ENCODE data around the gene MED26. TPM values are rescaled to one million over a fixed set of nuclear protein-coding genes. Genes with fewer than 3 reads are reported as not detected.

The MED26 gene
- total RNA-seq, 1 donor from 2014 or later = 3.7 TPM

DNA sequence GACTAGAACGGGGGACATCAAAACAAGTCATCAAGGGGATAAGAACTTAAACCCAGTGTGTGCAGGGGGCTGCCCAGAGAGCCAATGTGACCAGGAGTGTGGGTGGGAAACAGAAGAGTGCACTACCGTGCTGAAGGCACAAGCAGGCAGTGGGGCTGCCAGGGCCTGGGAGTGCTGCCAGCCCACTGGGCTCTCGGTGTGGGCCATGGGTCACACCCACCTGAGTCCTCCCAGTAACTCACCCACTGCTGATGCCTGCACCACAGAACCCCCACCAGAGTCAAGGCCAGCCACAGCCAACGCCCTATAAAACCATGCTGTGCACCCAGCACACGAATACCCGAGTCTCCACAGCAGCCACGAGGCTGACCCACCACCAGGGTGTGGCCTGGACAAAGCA is 8.5 kb downstream of the MED26 start:
- FAIRE-seq = no peak
- DNase-seq (ENCODE audit: low spot score in 2 of 2) = no peak

DNA sequence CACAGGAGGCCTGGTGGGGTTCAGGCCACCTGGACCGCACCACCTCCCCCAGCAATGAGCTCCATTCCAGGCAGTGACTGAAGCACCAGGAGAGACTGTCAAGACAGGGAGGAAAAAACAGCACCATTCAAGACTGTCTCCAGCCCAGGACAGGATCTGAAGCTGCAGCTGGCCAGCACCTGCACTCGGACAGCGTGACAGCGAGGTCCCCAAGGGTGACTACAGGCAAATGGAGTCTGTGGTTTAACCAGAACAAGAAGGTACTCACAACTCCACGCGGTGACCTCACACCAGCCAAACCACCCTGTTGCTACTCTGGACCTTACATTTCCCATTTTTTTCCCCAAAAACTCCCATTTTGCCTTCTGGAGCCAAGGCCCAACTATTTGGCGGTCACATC is 9.8 kb downstream of the MED26 start:
- DNase-seq (ENCODE audit: low spot score in 2 of 2) (no peak), FAIRE-seq (no peak)

DNA sequence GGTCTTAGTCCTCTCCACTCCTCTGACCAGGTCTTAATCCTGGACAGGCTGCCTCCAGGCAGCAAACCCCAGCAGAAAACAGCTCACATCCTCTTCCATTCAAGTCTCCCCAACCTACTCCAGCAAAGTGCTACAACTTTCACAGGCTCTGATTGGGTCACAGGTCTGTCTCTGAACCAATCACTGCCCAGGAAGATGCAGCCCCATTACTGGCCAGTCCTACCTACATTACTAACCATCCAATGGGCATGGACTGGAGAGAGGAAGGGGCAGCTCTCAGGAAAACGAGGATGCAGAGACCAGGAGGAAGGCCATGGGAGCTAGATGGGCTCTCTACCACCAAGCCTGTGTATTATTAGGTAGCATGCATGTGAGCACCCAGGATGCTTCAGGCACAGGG is 12.2 kb downstream of the MED26 start:
- no peak for FAIRE-seq
- DNase-seq (ENCODE audit: low spot score in 2 of 2) = no peak

DNA sequence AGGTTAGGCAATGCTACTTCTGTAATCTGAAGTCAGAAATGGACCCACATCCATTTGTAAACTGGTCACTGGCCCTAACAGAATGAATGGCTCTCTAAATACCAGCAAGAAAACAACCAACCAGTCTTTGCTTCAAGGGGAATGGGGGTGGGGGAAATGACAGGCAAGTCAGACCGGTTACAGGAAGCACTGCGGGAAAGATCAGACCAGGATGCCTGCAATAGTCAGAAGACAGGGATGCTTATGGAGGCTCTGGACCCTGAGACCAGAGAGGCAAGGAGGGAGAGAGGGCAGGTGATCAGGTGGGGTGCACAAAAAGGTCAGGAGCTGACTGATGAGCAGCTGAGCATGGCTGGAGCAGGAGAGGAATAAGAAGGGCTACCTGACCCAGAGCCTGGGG is 13.1 kb downstream of the MED26 start:
- no peak for DNase-seq (ENCODE audit: low spot score in 2 of 2)
- FAIRE-seq = no peak

DNA sequence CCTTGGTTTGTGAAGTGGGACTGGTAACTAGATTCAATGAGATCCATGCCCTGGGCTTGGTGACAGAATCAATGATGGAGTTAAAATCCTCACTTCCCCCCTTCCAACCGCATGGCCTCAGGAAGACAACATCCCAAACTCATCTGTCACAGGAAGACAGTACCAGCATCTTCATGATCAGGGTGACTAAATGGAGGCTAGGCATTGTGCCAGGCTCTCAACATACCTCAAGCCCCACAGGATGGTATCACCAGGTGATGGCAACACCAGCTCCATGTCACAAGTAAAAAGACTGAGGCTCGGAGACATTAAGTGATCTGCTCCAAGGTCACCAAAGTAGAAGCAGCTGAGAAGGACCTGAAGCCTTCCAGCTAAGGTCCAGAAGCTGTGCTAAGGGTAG is 14.2 kb downstream of the MED26 start:
- DNase-seq (ENCODE audit: low spot score in 2 of 2) = no peak
- no peak for FAIRE-seq

DNA sequence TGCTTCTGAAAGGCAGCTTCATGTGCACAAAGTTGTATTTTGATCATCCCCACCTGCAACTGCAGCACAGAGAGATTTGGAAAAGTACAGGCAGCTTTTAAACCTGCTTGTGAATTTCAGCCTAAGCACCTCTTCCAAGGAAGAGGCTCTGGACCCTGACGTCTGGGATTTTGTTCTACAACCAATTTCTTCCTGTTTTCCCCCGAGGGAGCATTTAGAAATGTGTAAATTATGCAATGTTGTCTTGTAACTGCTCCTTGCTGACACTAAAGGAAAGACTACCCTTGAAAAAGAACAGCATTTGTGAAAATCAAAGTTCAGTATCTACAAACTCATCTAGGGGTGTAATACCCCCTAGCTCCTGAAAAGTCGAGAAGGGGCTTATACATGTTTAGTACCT is 15.4 kb downstream of the MED26 start:
- FAIRE-seq (no peak), DNase-seq (ENCODE audit: low spot score in 2 of 2) (no peak)

DNA sequence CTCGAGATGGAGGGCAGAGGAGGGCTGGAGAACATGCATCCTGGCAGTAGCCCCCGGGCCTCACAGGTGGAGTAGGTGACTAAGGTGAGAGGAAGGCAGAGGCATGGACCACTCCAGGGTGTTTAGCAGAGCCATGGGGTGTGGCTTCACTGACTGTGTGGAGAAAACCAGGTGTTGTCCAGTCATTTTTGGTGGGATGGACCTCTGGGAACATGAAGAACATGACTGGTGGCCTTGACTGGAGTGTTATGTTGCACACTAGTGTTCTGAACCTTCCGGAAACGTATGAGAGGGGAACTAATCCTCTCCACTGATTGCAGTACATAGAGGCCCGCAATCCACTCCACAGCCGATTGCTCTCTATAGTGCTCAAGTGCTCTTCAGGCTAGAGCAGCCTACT is 16.9 kb downstream of the MED26 start:
- no peak for FAIRE-seq
- DNase-seq (ENCODE audit: low spot score in 2 of 2) = no peak

DNA sequence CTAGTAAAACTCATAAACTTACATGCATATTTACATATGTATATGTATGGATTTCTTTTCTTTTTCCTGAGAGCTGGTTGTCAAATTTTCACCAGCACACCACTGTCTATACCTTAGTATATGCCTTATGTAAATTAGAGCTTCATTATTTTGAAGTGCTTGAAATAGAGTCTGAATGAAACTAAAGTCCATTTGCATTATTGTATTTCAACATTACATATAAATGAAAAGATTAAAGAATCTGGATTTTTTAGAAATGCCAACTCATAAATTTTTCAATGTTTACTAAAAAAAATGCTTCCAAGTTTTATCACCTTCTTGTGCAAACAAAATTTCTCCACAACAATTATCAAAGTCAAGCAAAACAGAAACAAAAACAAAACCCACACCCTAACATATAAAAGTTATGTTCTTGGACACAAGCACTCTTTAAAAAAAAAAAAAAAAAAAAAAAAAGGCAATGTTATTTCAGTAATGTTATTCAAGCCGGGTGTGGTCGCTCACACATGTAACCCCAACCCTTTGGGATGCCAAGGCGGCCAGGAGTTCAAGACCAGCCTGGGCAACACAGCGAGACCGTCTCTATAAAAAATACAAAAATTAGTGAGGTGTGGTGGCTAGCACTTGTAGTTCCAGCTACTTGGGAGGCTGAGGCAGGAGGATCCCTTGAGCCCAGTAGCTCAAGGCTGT is 18.3 kb downstream of the MED26 start:
- DNase-seq (ENCODE audit: low spot score in 2 of 2) = no peak
- FAIRE-seq = no peak

DNA sequence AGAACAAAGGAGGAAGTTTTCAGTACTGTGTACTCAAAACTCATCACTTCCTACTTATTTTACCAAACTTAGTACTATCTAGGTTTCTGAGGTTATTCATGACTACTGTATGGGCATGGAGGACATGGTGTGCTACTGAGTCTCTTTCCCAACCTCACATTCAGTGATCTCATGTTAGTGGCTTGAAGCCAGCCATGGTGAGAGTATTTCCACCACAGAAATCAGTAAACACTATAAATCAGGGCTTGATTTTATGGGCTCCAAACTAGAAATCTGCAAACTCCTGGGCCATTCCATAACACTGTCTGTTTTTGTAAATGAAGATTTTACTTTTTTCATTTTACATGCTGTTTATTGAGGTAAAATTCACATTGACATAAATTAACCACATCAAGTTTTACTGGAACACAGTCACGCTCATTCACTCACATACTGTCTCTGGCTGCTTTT is 19.7 kb downstream of the MED26 start:
- no peak for FAIRE-seq
- DNase-seq (ENCODE audit: low spot score in 2 of 2) = no peak

DNA sequence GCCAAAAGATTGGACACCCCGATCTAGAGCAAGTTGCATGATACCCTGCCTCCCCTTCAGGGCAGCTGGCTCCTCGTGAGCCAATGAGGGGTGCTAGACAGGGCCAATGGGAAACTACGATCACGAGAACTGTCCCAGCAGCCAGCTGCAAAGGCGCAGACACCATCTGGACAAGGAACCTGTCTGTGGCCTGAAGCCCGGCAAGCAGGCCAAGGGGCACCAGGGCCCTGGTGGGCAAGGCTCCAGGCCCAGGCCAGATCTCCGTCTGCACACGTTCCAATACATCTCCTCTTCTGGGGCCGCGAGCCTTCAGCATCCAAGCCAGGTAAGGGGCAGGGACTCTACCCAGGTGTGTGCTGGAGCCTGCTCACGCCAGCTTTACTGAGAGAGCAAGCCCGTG is 20.2 kb downstream of the MED26 start:
- DNase-seq (ENCODE audit: low spot score in 2 of 2) = no peak
- FAIRE-seq = no peak

DNA sequence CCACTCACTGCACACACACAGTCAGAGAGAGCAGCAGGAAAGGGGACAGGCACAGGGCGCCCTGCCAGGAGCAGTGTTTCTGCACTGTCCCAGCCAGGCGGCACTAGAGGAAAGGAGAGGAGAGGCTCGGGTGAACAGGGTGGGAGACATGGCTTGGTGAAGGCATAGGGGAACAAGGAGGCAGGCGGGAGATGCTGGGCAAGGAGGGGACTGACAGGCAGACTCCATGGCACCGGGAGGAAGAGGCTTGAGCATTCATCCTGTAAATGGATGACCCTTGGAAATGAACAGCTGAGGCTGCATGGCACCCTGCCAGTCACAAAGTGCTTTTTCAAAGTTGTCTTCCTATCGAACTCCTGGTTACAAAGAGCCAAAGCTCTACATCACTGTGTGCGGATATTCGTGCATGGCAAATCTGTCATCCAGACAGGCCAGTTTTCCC is 22.4 kb downstream of the MED26 start:
- DNase-seq (ENCODE audit: low spot score in 2 of 2) (no peak), FAIRE-seq (no peak)

DNA sequence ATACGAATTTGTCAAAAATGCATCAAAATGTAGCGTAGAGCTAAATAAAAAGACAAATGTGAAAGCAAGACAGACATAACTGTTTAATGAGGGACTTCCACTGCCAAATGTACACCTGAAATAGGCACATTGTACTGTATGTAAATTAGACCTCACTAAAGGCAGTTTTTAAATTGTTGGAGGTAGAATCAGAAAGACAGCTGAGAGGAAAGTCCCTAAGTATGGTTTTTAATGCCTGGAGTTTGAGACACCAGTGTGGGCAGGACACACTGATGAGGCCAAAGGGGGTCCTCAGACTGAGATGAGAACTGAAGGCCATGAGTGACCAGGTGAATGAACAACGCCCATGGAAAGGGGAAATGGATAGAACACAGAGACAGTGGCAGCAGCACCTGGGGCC is 22.9 kb downstream of the MED26 start:
- DNase-seq (ENCODE audit: low spot score in 2 of 2) = no peak
- FAIRE-seq = no peak

DNA sequence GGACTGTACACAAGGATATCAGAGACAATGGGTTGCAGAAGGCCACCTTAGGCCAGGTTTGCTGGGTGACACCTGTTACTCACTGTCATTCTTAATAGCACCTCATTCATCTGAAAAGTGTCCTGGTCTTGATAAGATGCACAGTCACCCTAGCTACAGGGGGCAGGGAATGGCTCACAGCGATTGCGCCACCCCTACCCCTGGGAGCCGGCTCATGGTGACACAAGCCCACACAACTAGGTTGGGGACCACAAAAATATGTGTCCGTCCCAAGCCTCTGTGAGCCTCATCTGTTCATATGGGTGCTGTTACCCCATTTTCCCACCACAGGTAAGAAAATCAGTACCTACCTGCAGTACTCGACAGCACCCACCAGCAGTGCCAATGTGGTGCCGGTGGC is 23.4 kb downstream of the MED26 start:
- DNase-seq (ENCODE audit: low spot score in 2 of 2) = no peak
- no peak for FAIRE-seq

DNA sequence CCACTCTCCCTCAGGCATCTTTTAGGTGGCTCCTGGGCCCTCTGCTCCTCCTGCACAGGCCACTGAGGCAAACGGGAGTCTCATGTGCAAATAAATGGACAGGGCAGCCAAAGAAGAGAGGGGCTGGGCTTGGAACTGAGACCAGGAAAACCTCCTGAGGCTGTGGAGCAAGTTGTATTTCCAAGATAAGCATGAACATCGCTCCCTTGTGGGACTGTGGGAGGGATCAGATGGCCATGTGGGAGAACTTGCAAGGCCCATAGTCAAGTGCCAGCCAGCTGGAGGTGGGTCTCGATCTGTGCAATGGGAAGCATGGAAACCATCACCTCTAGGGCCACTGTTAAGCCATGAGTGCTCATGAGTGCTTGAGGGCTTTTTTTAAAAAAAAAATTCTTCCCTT is 24.9 kb downstream of the MED26 start:
- DNase-seq (ENCODE audit: low spot score in 2 of 2) (no peak), FAIRE-seq (no peak)

DNA sequence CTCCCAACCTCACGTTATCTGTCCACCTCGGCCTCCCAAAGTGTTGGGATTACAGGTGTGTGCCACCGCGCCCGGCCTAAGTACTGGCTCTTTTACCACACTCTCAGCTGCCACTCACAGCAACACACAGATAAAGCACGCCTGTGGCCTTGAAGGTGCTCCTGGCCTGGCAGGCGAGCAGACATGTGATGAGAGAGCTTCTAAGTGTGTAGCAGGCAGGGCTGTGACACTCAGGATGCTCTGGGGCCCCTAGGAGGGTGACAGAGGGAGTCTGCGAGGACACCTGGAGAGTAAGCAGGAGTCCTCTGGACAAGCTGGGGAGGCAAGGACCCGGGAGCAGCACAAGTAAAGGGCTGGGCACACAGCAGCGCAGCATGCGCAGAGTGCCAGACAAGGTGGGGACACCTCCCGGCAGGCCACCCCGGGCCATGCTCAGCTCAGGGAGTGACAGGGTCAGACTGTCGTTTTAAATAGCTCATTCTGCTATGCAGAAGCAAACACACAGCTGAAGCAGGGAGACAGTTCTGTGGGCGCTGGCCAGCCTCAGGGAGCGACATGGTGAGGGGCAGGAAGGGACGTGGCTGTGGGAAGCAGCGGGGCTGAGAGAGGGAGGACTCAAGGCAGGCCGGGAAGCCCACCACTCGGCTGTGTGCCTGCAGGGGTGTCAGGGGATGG is 26.5 kb downstream of the MED26 start:
- DNase-seq (ENCODE audit: low spot score in 2 of 2) (no peak), FAIRE-seq (no peak)

DNA sequence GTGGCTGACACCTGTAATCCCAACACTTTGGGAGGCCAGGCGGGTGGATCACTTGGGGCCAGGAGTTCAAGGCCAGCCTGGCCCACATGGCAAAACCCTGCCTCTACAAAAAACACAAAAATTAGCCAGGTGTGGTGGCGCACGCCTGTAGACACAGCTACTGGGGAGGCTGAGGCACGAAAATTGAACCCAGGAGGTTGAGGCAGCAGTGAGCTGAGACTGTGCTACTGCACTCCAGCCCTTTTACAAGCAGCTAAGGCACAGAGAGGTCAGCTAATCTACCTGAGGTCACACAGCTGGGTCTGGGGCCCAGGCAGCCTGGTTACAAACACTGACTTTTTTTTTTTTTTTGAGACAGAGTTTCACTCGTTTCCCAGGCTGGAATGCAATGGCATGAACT is 27.2 kb downstream of the MED26 start:
- DNase-seq (ENCODE audit: low spot score in 2 of 2) (no peak), FAIRE-seq (no peak)

DNA sequence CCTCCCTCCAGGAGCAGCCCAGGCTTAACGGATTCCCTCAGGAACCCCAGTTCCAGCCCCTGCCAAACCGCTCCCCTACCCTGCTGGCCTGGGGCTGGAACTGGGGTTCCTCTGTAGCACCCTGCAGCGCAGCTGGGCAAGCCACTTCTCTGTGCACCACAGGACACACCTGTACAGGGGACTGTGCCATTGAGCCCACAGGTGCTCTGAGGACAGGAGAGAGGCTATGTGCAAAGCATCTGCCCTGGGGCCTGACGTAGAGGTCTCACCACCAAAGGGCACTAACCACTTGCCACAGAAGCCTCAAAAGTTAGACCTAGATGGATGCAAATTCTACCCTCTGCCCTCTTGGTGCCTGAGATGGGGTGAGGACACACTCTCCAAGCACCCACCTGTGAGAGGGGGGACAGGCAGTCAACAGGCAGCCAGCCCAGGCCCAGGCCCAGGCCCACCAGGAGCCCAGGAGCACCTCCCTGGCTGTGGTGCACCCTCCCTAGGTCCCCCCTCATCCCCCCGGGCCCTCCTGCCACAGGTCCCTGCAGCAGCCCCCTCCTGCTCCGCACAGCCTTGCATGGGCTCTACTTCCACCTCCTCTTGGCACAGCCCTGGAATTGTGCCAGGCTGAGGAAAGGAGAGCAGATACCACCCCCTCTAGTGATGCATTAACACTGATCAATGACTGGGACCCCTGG is 28.2 kb downstream of the MED26 start:
- DNase-seq (ENCODE audit: low spot score in 2 of 2) (no peak), FAIRE-seq (no peak)

DNA sequence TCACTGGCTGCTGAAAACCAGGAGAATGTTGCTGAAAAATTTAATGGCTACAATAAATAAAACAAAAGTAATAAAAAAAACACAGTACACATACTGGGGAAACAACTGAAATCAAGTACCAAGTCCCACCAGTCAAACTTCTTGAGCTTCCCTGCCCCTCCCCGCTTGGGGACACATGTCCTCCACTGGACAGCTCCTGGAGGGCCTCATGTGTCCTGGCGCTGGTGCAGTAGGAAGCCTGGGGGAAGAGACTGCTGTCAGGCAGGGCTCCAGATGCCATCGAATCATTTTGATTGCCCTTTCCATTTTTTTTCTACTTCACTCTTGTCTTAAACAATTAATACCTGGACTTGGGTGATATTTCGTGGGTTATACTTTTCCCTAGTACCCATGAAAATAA is 29.2 kb downstream of the MED26 start:
- DNase-seq (ENCODE audit: low spot score in 2 of 2) = no peak
- FAIRE-seq = no peak

DNA sequence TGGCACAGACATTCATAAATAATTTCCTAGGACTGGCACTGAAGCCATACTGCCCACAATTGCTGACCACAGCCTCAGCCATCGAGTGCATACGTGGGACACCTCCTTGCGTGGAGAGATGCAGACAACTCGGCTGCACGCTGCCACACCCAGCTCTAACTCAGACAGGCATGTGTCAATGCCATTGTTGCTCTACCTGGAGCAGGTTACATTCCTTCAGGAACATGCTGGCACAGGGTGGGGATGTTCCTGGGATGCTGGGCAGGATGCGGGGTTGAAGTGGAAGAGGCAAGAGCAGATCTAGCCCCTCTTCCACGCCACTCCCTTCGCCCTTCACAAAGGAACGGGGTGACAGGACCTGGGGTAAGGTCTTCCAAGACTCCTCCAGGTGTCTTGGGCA is 31.6 kb downstream of the MED26 start:
- no peak for DNase-seq (ENCODE audit: low spot score in 2 of 2)

DNA sequence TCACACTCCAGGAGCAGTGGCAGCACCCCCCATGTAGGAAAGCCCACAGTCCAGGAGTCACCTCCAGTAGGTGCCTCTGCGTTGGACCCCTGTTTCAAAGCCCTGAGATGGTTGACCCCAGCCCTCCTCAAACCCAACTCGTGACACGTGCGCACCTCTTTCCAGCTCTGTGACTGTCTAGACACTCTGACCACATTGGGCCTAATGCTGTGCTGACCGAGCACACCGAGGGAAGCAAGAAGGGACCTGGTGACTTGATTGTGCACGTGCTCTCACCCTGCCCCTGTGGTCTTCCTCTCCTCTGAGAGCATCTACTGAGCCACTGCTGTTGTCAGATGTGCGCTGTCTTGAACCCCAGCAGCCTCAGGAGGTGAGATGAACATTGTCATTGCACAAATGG is 32.9 kb downstream of the MED26 start:
- no peak for FAIRE-seq
- no peak for DNase-seq (ENCODE audit: low spot score in 2 of 2)

More for the DNA sequence above, 31.6 kb downstream of the MED26 start:
- FAIRE-seq = no peak

DNA sequence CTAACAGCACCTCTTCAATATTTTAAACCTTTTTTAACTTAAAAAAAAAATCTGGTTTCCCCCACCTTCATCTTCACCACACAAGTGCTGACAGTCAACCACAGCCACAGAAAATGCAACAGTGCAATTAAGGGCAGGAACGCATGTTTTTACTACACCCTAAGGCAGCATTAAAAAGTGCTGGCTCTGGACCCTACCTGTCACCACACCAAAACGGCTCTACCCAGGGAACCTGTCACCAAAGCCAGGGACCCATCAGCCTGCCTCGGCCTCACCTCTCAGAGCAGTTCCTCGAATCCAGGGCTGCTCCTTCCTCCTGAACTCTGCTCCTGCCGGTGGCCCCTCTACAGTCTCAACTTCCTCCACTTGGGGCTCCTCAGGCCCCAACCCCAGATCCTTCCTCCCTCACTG is 33.3 kb downstream of the MED26 start:
- FAIRE-seq = no peak
- no peak for DNase-seq (ENCODE audit: low spot score in 2 of 2)

DNA sequence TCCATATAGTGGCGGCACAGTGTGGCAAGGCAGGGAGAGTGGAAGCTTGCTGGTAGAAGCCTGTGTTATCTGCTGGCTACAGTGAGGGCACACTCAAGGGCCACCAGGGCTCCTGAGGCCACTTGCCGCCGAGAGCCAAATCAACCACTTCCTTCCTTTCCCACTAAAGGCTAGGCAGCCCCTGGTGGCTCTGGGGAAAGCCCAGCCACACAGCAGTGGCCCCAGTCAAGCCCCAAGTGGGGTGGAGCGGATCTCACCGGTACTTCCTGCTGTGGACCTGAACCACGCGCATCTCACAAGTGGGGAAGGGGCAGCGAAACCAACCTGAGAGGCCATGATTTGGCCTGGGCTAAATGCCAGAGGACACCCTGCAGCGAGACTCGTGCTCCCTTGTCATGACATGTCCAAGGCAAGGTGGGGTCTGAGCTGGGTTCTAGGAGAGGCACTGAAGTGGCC is 33.8 kb downstream of the MED26 start:
- FAIRE-seq = no peak
- no peak for DNase-seq (ENCODE audit: low spot score in 2 of 2)
